Activated T-helper 1 cell treated with anti-CD3 and anti-CD28 coated beads, Interleukin-12 subunit alpha, Interleukin-12 subunit beta, Interleukin-2, Interleukin-4 antibody, amounts not matched to agents 30 ng/mL and 10 ng/mL and 1 ng/mL, durations not matched to agents 14 hours and 24 hours and 36 hours (primary cell): Measurements from ENCODE around the gene S100P. TPM values are rescaled to one million over a fixed set of nuclear protein-coding genes. Genes with fewer than 3 reads are reported as not detected.
"Not testable (repeated sequence)": the region's sequence is repeated elsewhere in the genome, so short reads cannot be mapped to it uniquely, and the experiment has no call there.

ENCODE experiments used
- DNase-seq: peaks from one replicate; pipeline ENCODE4 v3.0.0; 2021; ENCODE audit warnings: low spot score
- H3K27ac Mint-ChIP-seq: one replicate; pipeline ENCODE4 v1.8.0; 2021; ENCODE audit warnings: mild to moderate bottlenecking, mixed read lengths
- H3K27me3 Mint-ChIP-seq: one replicate; pipeline ENCODE4 v1.8.0; 2022; ENCODE audit warnings: mild to moderate bottlenecking, moderate library complexity, mixed read lengths; ENCODE audit not compliant: insufficient read depth
- H3K36me3 Mint-ChIP-seq: one replicate; pipeline ENCODE4 v1.8.0; 2021; ENCODE audit warnings: low read depth, mixed read lengths
- H3K4me1 Mint-ChIP-seq: one replicate; pipeline ENCODE4 v1.8.0; 2021; ENCODE audit warnings: low read depth, mixed read lengths
- H3K4me3 Mint-ChIP-seq: one replicate; pipeline ENCODE4 v1.8.0; 2021; ENCODE audit warnings: mild to moderate bottlenecking, moderate library complexity, mixed read lengths
- H3K9me3 Mint-ChIP-seq: one replicate; pipeline ENCODE4 v1.8.0; 2021; ENCODE audit warnings: mixed read lengths
- intact Hi-C: fragments of 100-400 bp; cut with micrococcal nuclease; formaldehyde crosslinking; loops from one replicate; pipeline ENCODE4 v1.15.1; 2024
- total RNA-seq: library from RNA; stranded (reverse); gene quantifications from 2 replicates; pipeline ENCODE4 v1.2.3, GENCODE V29; 2022

The S100P gene
- total RNA-seq, 1 donor from 2014 or later = 1.7 TPM

DNA sequence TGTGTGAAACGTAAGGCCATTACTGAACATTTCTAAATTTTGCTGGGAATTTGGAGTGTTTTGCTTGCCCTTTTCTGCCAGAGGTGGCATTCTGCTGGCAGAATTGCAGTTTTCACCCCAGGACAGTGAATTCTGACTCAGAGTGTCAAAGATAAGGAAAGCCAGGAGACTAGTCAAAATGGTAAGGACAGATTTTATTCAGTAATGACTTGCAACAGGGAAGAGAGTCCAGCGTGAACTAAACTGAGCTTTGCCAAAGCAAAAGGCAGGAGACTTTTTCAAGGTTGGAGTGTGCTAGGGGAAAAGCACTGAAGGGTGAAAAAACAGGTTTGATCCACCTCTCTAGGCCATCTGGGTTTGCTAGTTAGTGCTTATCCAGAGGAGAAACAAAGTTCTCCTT, 33.8 kb upstream of the S100P start:
- H3K27ac Mint-ChIP-seq = no peak overlapping the region
- H3K27me3 Mint-ChIP-seq = peaks cover 35% of the 10 kb centered on the region
- DNase-seq = no peak
- peaks cover 10% of the 10 kb centered on the region for H3K9me3 Mint-ChIP-seq
- no peak overlapping the region for H3K4me3 Mint-ChIP-seq
- intact Hi-C loops = loop anchor here (2.0 kb wide), 2 partner anchors 13 to 19 kb away; partner anchors contain the start of gene MRFAP1
- no peaks in the 10 kb centered on the region for H3K36me3 Mint-ChIP-seq
- H3K4me1 Mint-ChIP-seq = peaks cover 8% of the 10 kb centered on the region

GRCh38 chr4:6660430-6660829, 33.2 kb upstream of the S100P start:
- peaks cover 35% of the 10 kb centered on the region for H3K27me3 Mint-ChIP-seq
- no peak for DNase-seq
- no peak overlapping the region for H3K27ac Mint-ChIP-seq
- intact Hi-C loops = no loop called here
- peaks cover 5% of the 10 kb centered on the region for H3K9me3 Mint-ChIP-seq
- peaks cover 8% of the 10 kb centered on the region for H3K4me1 Mint-ChIP-seq
- H3K4me3 Mint-ChIP-seq = no peak overlapping the region
- H3K36me3 Mint-ChIP-seq = no peaks in the 10 kb centered on the region

DNA sequence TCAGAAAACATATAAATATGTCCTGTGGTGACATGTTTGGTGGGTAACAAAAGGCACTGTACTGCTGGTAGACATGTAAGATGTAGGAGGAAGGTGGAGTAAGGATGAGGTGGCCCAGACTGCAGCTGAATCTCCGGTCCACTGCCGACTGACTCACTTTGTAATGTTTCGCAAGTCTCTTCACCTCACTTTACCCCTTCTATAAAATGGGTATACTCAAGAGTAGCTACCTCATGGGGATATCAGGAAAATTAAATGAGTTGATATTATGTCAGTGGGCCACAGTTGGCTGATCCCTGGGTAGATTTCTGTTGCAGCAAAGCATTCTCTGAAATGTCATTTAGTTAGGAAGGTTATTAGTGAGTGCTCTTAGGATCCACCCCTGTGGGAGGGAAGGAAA, 31.1 kb upstream of the S100P start:
- H3K27ac Mint-ChIP-seq = no peak overlapping the region
- DNase-seq = no peak
- H3K4me3 Mint-ChIP-seq = no peak overlapping the region
- intact Hi-C loops = no loop called here
- H3K27me3 Mint-ChIP-seq = peaks cover 35% of the 10 kb centered on the region
- H3K9me3 Mint-ChIP-seq = no peaks in the 10 kb centered on the region
- H3K36me3 Mint-ChIP-seq = no peaks in the 10 kb centered on the region
- H3K4me1 Mint-ChIP-seq = peaks cover 8% of the 10 kb centered on the region

- intact Hi-C loops = no loop called here
- Mint-ChIP-seq H3K27ac (no peak overlapping the region), H3K27me3 (peaks cover 37% of the 10 kb centered on the region), H3K36me3 (no peaks in the 10 kb centered on the region), H3K4me1 (peaks cover 8% of the 10 kb centered on the region), H3K4me3 (no peak overlapping the region), H3K9me3 (no peaks in the 10 kb centered on the region)
- DNase-seq = no peak
Measured at GRCh38 chr4:6663596-6664393, 29.9 kb upstream of the S100P start.

DNA sequence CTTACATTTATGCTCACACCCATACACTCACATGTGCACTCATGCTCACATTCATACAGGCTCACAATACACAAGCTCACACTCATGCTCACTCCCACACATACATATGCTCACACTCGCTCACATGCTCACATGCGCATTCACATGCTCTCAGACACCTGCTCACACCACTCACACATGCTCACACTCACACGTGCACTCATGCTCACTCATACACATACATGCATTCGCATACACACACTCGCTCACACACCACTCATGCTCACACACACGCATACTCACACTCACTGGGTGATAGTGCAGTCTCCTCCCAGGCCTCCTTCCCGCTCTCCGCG, 28.4 kb upstream of the S100P start:
- DNase-seq = no peak
- Mint-ChIP-seq H3K27me3 (peaks cover 30% of the 10 kb centered on the region), H3K4me1 (peaks cover 1% of the 10 kb centered on the region), H3K4me3 (no peak overlapping the region), H3K27ac (no peak overlapping the region), H3K36me3 (no peaks in the 10 kb centered on the region), H3K9me3 (no peaks in the 10 kb centered on the region)
- intact Hi-C loops = no loop called here

GRCh38 chr4:6668391-6668790, 25.3 kb upstream of the S100P start:
- intact Hi-C loops = no loop called here
- peaks cover 10% of the 10 kb centered on the region for H3K27me3 Mint-ChIP-seq
- H3K4me1 Mint-ChIP-seq = peaks cover 5% of the 10 kb centered on the region
- no peaks in the 10 kb centered on the region for H3K9me3 Mint-ChIP-seq
- DNase-seq = no peak
- no peaks in the 10 kb centered on the region for H3K36me3 Mint-ChIP-seq
- no peak overlapping the region for H3K4me3 Mint-ChIP-seq
- H3K27ac Mint-ChIP-seq = no peak overlapping the region

DNA sequence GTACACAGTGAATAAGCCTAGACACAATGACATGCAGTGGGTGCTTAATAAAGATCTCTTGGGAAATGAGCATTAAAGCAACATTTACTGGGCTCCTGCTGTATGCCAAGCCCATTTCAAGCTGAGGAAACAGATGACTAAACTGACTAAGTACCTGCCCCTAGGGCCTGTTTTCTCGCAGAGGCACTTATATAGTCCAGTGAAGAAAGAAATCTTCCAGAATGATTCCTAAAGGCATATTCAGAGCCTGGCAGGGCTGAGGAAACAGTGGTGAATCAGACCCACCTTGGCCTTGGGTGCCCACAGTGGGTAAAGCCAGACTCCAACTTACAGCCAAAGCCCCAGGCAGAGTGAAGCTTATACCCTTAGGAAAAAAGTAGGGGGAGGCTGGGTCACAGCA, 22.0 kb upstream of the S100P start:
- Mint-ChIP-seq H3K9me3 (no peaks in the 10 kb centered on the region), H3K27me3 (peaks cover 2% of the 10 kb centered on the region), H3K4me1 (peaks cover 31% of the 10 kb centered on the region), H3K27ac (no peak overlapping the region), H3K36me3 (peaks cover 21% of the 10 kb centered on the region), H3K4me3 (no peak overlapping the region)
- DNase-seq = no peak
- intact Hi-C loops = loop anchor here (2.0 kb wide), 1 partner anchor 13 kb away; no protein-coding TSS in a partner anchor

GRCh38 chr4:6672131-6672530, 21.5 kb upstream of the S100P start:
- no peak overlapping the region for H3K27ac Mint-ChIP-seq
- DNase-seq = no peak
- H3K36me3 Mint-ChIP-seq = peaks cover 24% of the 10 kb centered on the region
- H3K4me3 Mint-ChIP-seq = no peak overlapping the region
- H3K27me3 Mint-ChIP-seq = peaks cover 2% of the 10 kb centered on the region
- no peaks in the 10 kb centered on the region for H3K9me3 Mint-ChIP-seq
- H3K4me1 Mint-ChIP-seq = peaks cover 35% of the 10 kb centered on the region
- intact Hi-C loops = loop anchor here (2.0 kb wide), 1 partner anchor 13 kb away; no protein-coding TSS in a partner anchor

GRCh38 chr4:6672541-6673190, 21.0 kb upstream of the S100P start:
- peaks cover 41% of the 10 kb centered on the region for H3K4me1 Mint-ChIP-seq
- peaks cover 30% of the 10 kb centered on the region for H3K36me3 Mint-ChIP-seq
- peak overlapping the region; percentile 98 for H3K4me3 Mint-ChIP-seq
- not testable (repeated sequence) for H3K27me3 Mint-ChIP-seq, H3K27ac Mint-ChIP-seq, H3K9me3 Mint-ChIP-seq, DNase-seq
- intact Hi-C loops = loop anchor here (1.0 to 2.0 kb wide), 3 partner anchors 14 to 431 kb away; partner anchors contain the start of gene MRFAP1

DNA sequence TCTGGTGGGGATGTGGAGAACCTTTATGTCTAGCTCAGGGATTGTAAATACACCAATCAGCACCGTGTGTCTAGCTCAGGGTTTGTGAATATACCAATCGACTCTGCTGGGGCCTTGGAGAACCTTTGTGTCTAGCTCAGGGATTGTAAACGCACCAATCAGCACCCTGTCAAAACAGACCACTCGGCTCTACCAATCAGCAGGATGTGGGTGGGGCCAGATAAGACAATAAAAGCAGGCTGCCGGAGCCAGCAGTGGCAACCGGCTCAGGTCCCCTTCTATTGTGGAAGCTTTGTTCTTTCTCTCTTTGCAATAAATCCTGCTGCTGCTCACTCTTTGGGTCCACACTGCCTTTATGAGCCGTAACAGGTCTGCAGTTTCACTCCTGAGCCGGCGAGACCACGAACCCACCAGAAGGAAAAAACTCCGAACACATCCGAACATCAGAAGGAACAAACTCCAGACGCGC, 20.5 kb upstream of the S100P start:
- H3K36me3 Mint-ChIP-seq = peaks cover 33% of the 10 kb centered on the region
- H3K4me3 Mint-ChIP-seq = peak overlapping the region; percentile 98
- peak overlapping the region; percentile 97 for H3K27ac Mint-ChIP-seq
- H3K4me1 Mint-ChIP-seq = peaks cover 43% of the 10 kb centered on the region
- DNase-seq = peak; percentile 41
- intact Hi-C loops = loop anchor here (1.0 to 2.0 kb wide), 3 partner anchors 14 to 430 kb away; partner anchors contain the start of gene MRFAP1
- not testable (repeated sequence) for H3K9me3 Mint-ChIP-seq, H3K27me3 Mint-ChIP-seq

DNA sequence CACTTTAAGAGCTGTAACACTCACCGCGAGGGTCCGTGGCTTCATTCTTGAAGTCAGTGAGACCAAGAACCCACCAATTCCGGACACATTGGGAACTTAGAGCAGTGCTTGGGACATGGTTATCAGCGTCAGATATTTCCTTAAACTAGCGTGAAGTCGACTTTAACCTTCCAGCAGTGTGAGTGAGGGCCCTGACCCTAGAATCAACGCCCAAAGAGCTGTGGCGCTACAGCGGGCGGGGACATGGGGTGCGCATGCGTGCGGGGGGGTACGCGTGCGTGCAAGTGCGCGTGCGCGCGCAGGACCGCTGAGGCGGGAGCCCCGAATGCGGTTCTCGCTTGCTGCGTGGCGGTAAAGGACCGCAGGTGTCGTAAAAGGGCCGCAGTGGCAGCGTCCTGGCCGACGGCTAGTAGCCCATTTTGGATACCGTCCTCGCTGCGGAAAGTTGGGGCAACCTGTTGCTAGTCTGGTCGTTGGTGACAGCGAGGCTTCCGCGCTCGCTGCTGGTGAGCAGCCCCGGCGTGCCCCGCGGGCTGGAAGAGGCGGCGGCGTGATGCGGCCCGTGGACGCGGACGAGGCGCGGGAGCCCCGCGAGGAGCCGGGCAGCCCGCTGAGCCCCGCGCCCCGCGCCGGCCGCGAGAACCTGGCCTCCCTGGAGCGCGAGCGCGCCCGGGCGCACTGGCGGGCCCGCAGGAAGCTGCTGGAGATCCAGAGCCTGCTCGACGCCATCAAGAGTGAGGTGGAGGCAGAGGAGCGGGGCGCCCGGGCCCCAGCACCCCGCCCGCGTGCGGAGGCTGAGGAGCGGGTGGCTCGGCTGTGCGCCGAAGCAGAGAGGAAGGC, 19.8 kb upstream of the S100P start:
- no peaks in the 10 kb centered on the region for H3K27me3 Mint-ChIP-seq
- intact Hi-C loops = loop anchor here (1.0 to 2.0 kb wide), 12 partner anchors 15 to 429 kb away; partner anchors contain the start of genes BLOC1S4, GRPEL1, KIAA0232 and MRFAP1
- peaks cover 39% of the 10 kb centered on the region for H3K36me3 Mint-ChIP-seq
- H3K4me3 Mint-ChIP-seq = peak overlapping the region; percentile 98
- peak; percentile 93 for DNase-seq
- peak overlapping the region; percentile 97 for H3K27ac Mint-ChIP-seq
- peaks cover 48% of the 10 kb centered on the region for H3K4me1 Mint-ChIP-seq
- no peaks in the 10 kb centered on the region for H3K9me3 Mint-ChIP-seq

DNA sequence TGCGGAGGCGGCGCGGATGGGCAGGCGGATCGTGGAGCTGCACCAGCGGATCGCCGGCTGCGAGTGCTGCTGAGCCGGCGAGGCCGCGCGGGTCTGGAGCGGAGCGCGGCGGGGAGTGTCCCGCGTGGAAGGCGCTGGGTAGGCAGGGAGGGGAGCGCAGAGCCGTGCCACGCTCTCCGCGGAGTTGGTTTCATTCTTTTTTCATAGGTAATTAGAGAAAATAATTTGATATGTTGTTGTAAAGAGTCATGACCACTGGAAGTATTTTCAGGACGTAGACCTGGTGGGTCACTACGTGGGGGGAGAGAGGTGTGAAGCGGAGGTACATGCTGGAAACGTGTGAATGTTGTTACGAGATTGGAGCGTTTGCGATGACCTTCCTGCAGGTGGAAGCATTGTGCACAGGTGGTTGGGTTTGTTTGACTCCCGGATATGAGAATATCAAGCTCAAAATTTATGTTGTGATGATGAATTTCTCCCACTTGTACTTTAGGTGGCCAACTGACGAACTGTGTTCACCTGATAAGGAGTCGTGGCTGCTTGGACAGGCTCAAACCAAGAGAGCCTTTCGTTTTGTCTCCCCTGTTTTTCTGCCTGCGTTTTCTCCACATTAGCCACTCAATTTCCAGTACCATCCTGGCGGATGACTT, 19.1 kb upstream of the S100P start:
- H3K4me1 Mint-ChIP-seq = peaks cover 48% of the 10 kb centered on the region
- H3K27me3 Mint-ChIP-seq = no peaks in the 10 kb centered on the region
- H3K36me3 Mint-ChIP-seq = peaks cover 42% of the 10 kb centered on the region
- peak overlapping the region; percentile 98 for H3K4me3 Mint-ChIP-seq
- DNase-seq = peak; percentile 60
- H3K9me3 Mint-ChIP-seq = no peaks in the 10 kb centered on the region
- peak overlapping the region; percentile 97 for H3K27ac Mint-ChIP-seq
- intact Hi-C loops = loop anchor here (1.0 kb wide), 9 partner anchors 15 to 394 kb away; partner anchors contain the start of genes BLOC1S4, GRPEL1, KIAA0232 and MRFAP1L1
